ENCODE data around the gene NADSYN1.
A peak's percentile ranks its signal among the peaks of the same experiment; 100 is the strongest.
"Not testable (repeated sequence)": the region's sequence is repeated elsewhere in the genome, so short reads cannot be mapped to it uniquely, and the experiment has no call there.

The NADSYN1 gene

GRCh38 chr11:71453037-71453917, at the start of gene NADSYN1:
TSS of gene NADSYN1 (plus strand) at chr11:71453203. CDS start at chr11:71453297, 94 bp downstream.
- Mint-ChIP-seq H3K27ac (peak within 1 kb of the TSS; percentile 84), H3K9me3 (no peaks in the 10 kb centered on the region), H3K4me1 (peaks cover 54% of the 10 kb centered on the region), H3K36me3 (ENCODE audit: low read depth) (peaks cover 26% of the 10 kb centered on the region), H3K27me3 (no peaks in the 10 kb centered on the region), H3K4me3 (peak within 1 kb of the TSS; percentile 91)
- ATAC-seq, result peak; percentile 67
- peak; percentile 97 for DNase-seq

GRCh38 chr11:71404209-71404608, 48.8 kb upstream of the NADSYN1 start:
- peaks cover 7% of the 10 kb centered on the region for H3K9me3 Mint-ChIP-seq
- no peak overlapping the region for H3K4me3 Mint-ChIP-seq
- H3K36me3 Mint-ChIP-seq (ENCODE audit: low read depth), result no peaks in the 10 kb centered on the region
- no peaks in the 10 kb centered on the region for H3K4me1 Mint-ChIP-seq
- DNase-seq (no peak), ATAC-seq (no peak)
- H3K27me3 Mint-ChIP-seq, result no peaks in the 10 kb centered on the region
- H3K27ac Mint-ChIP-seq, result no peak overlapping the region

GRCh38 chr11:71406681-71407080, 46.3 kb upstream of the NADSYN1 start:
- no peaks in the 10 kb centered on the region for H3K4me1 Mint-ChIP-seq
- H3K4me3 Mint-ChIP-seq, result no peak overlapping the region
- no peak for ATAC-seq
- H3K9me3 Mint-ChIP-seq, result peaks cover 13% of the 10 kb centered on the region
- no peaks in the 10 kb centered on the region for H3K36me3 Mint-ChIP-seq (ENCODE audit: low read depth)
- no peaks in the 10 kb centered on the region for H3K27me3 Mint-ChIP-seq
- DNase-seq, result no peak
- no peak overlapping the region for H3K27ac Mint-ChIP-seq

GRCh38 chr11:71407356-71407755, 45.6 kb upstream of the NADSYN1 start:
- H3K9me3 Mint-ChIP-seq, result peaks cover 13% of the 10 kb centered on the region
- no peak for ATAC-seq
- H3K36me3 Mint-ChIP-seq (ENCODE audit: low read depth), result no peaks in the 10 kb centered on the region
- no peak overlapping the region for H3K27ac Mint-ChIP-seq
- H3K27me3 Mint-ChIP-seq, result no peaks in the 10 kb centered on the region
- H3K4me1 Mint-ChIP-seq, result no peaks in the 10 kb centered on the region
- H3K4me3 Mint-ChIP-seq, result no peak overlapping the region
- DNase-seq, result no peak

- no peak for ATAC-seq
- no peak for DNase-seq
- no peak overlapping the region for H3K4me3 Mint-ChIP-seq
- no peak overlapping the region for H3K27ac Mint-ChIP-seq
- H3K9me3 Mint-ChIP-seq, result peaks cover 10% of the 10 kb centered on the region
- H3K27me3 Mint-ChIP-seq, result no peaks in the 10 kb centered on the region
- no peaks in the 10 kb centered on the region for H3K36me3 Mint-ChIP-seq (ENCODE audit: low read depth)
- H3K4me1 Mint-ChIP-seq, result no peaks in the 10 kb centered on the region
These were observed 44.2 kb upstream of the NADSYN1 start for GRCh38 chr11:71408826-71409225.

GRCh38 chr11:71410363-71410966, 42.5 kb upstream of the NADSYN1 start:
- H3K27me3 Mint-ChIP-seq, result peaks cover 8% of the 10 kb centered on the region
- peaks cover 13% of the 10 kb centered on the region for H3K9me3 Mint-ChIP-seq
- H3K4me3 Mint-ChIP-seq, result no peak overlapping the region
- H3K36me3 Mint-ChIP-seq (ENCODE audit: low read depth), result no peaks in the 10 kb centered on the region
- ATAC-seq, result no peak
- DNase-seq, result no peak
- H3K4me1 Mint-ChIP-seq, result no peaks in the 10 kb centered on the region
- no peak overlapping the region for H3K27ac Mint-ChIP-seq

- H3K27ac Mint-ChIP-seq, result no peak overlapping the region
- H3K27me3 Mint-ChIP-seq, result peaks cover 8% of the 10 kb centered on the region
- H3K36me3 Mint-ChIP-seq (ENCODE audit: low read depth), result no peaks in the 10 kb centered on the region
- DNase-seq (no peak), ATAC-seq (no peak)
- peaks cover 6% of the 10 kb centered on the region for H3K4me1 Mint-ChIP-seq
- H3K4me3 Mint-ChIP-seq, result no peak overlapping the region
- peaks cover 13% of the 10 kb centered on the region for H3K9me3 Mint-ChIP-seq
These were observed 38.4 kb upstream of the NADSYN1 start for GRCh38 chr11:71414645-71415044.

GRCh38 chr11:71418643-71419042, 34.4 kb upstream of the NADSYN1 start:
- ATAC-seq (peak; percentile 85), DNase-seq (peak; percentile 20)
- H3K4me1 Mint-ChIP-seq, result peaks cover 6% of the 10 kb centered on the region
- H3K36me3 Mint-ChIP-seq (ENCODE audit: low read depth), result no peaks in the 10 kb centered on the region
- H3K9me3 Mint-ChIP-seq, result peaks cover 7% of the 10 kb centered on the region
- peaks cover 11% of the 10 kb centered on the region for H3K27me3 Mint-ChIP-seq
- H3K27ac Mint-ChIP-seq, result no peak overlapping the region
- no peak overlapping the region for H3K4me3 Mint-ChIP-seq

GRCh38 chr11:71420455-71421241, 32.4 kb upstream of the NADSYN1 start:
- no peak overlapping the region for H3K4me3 Mint-ChIP-seq
- peaks cover 2% of the 10 kb centered on the region for H3K27me3 Mint-ChIP-seq
- H3K9me3 Mint-ChIP-seq, result no peaks in the 10 kb centered on the region
- H3K4me1 Mint-ChIP-seq, result peaks cover 8% of the 10 kb centered on the region
- ATAC-seq, result no peak
- H3K36me3 Mint-ChIP-seq (ENCODE audit: low read depth), result no peaks in the 10 kb centered on the region
- DNase-seq, result peak; percentile 28
- H3K27ac Mint-ChIP-seq, result no peak overlapping the region

- H3K27me3 Mint-ChIP-seq, result peaks cover 2% of the 10 kb centered on the region
- H3K36me3 Mint-ChIP-seq (ENCODE audit: low read depth), result no peaks in the 10 kb centered on the region
- DNase-seq, result no peak
- ATAC-seq, result no peak
- H3K27ac Mint-ChIP-seq, result no peak overlapping the region
- no peaks in the 10 kb centered on the region for H3K9me3 Mint-ChIP-seq
- H3K4me1 Mint-ChIP-seq, result peaks cover 16% of the 10 kb centered on the region
- H3K4me3 Mint-ChIP-seq, result no peak overlapping the region
These were observed 31.5 kb upstream of the NADSYN1 start for GRCh38 chr11:71421392-71421950.

GRCh38 chr11:71422318-71422717, 30.7 kb upstream of the NADSYN1 start:
- H3K4me1 Mint-ChIP-seq, result peaks cover 24% of the 10 kb centered on the region
- H3K27me3 Mint-ChIP-seq; H3K36me3 Mint-ChIP-seq (ENCODE audit: low read depth); H3K4me3 Mint-ChIP-seq; ATAC-seq; DNase-seq; H3K9me3 Mint-ChIP-seq; H3K27ac Mint-ChIP-seq: not testable (repeated sequence)

- Mint-ChIP-seq H3K27ac (no peak overlapping the region), H3K27me3 (peaks cover 2% of the 10 kb centered on the region), H3K36me3 (ENCODE audit: low read depth) (no peaks in the 10 kb centered on the region), H3K4me1 (peaks cover 24% of the 10 kb centered on the region), H3K4me3 (no peak overlapping the region), H3K9me3 (no peaks in the 10 kb centered on the region)
- DNase-seq (no peak), ATAC-seq (no peak)
These were observed 29.7 kb upstream of the NADSYN1 start for GRCh38 chr11:71423181-71423790.

- Mint-ChIP-seq H3K27me3 (peaks cover 6% of the 10 kb centered on the region), H3K9me3 (no peaks in the 10 kb centered on the region), H3K4me1 (peaks cover 21% of the 10 kb centered on the region), H3K27ac (peak overlapping the region; percentile 42), H3K36me3 (ENCODE audit: low read depth) (no peaks in the 10 kb centered on the region), H3K4me3 (no peak overlapping the region)
- DNase-seq (no peak), ATAC-seq (peak; percentile 33)
These were observed 27.6 kb upstream of the NADSYN1 start for GRCh38 chr11:71425409-71425808.

GRCh38 chr11:71425860-71426259, 27.1 kb upstream of the NADSYN1 start:
- ATAC-seq (peak; percentile 62), DNase-seq (no peak)
- Mint-ChIP-seq H3K4me1 (peaks cover 21% of the 10 kb centered on the region), H3K9me3 (no peaks in the 10 kb centered on the region), H3K36me3 (ENCODE audit: low read depth) (no peaks in the 10 kb centered on the region), H3K27me3 (peaks cover 6% of the 10 kb centered on the region), H3K4me3 (no peak overlapping the region), H3K27ac (peak overlapping the region; percentile 42)
